ENCODE measurements around the gene CCDC159.

The CCDC159 gene

GRCh38 chr19:11367528-11367927 is 21.2 kb downstream of the CCDC159 start:
- H3K4me3 ChIP-seq (ENCODE audit: control insufficient read depth, low read depth, low read length), result no peak overlapping the region
- no peak for DNase-seq (ENCODE audit: low read depth)
- TF ChIP-seq, protein P1, sequence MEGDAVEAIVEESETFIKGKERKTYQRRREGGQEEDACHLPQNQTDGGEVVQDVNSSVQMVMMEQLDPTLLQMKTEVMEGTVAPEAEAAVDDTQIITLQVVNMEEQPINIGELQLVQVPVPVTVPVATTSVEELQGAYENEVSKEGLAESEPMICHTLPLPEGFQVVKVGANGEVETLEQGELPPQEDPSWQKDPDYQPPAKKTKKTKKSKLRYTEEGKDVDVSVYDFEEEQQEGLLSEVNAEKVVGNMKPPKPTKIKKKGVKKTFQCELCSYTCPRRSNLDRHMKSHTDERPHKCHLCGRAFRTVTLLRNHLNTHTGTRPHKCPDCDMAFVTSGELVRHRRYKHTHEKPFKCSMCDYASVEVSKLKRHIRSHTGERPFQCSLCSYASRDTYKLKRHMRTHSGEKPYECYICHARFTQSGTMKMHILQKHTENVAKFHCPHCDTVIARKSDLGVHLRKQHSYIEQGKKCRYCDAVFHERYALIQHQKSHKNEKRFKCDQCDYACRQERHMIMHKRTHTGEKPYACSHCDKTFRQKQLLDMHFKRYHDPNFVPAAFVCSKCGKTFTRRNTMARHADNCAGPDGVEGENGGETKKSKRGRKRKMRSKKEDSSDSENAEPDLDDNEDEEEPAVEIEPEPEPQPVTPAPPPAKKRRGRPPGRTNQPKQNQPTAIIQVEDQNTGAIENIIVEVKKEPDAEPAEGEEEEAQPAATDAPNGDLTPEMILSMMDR (conservative IDR thresholded peaks at IDR 0.05; ENCODE audit: control insufficient read depth, insufficient read depth, low read depth, low read length), result no peak

GRCh38 chr19:11370744-11371143 is 24.4 kb downstream of the CCDC159 start:
- H3K4me3 ChIP-seq (ENCODE audit: control insufficient read depth, low read depth, low read length), result no peak overlapping the region
- TF ChIP-seq, protein P1 (conservative IDR thresholded peaks at IDR 0.05; ENCODE audit: control insufficient read depth, insufficient read depth, low read depth, low read length), result no peak
- no peak for DNase-seq (ENCODE audit: low read depth)

DNA sequence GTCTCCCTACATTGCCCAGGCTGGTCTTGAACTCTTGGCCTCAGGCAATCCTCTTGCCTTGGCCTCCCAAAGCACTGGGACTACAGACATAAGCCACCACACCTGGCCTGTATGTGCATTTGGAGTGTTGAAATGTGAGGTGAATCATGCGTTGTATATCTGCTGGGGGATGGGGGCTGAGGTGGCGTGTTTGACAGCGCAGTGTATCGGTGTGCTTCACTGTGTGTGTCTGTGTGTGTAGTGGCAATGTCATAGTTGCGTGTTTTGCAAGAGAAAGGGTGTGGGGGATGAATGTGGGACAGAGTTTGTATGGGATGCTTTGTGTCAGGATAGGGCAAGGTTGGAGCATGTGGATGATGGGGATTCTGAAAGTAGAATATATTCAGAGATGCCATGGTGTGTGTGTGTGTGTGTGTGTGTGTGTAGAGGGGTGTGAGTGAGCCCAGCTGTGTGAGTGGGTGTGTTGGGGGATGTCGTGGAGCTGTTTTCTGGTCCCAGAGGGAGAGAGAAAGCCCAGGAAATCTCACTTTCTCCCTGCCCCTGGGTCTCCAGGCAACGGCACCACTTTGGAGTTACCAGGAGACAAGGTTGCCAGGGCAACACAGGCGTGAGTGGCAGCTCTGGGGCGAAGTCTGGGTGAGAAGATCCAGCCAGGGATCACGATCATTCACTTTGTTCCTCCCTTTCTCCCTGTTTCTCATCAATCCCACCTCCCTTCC is 27.0 kb downstream of the CCDC159 start:
- H3K4me3 ChIP-seq (ENCODE audit: control insufficient read depth, low read depth, low read length), result no peak overlapping the region
- no peak for DNase-seq (ENCODE audit: low read depth)
- TF ChIP-seq, protein P1 (conservative IDR thresholded peaks at IDR 0.05; ENCODE audit: control insufficient read depth, insufficient read depth, low read depth, low read length), result no peak

DNA sequence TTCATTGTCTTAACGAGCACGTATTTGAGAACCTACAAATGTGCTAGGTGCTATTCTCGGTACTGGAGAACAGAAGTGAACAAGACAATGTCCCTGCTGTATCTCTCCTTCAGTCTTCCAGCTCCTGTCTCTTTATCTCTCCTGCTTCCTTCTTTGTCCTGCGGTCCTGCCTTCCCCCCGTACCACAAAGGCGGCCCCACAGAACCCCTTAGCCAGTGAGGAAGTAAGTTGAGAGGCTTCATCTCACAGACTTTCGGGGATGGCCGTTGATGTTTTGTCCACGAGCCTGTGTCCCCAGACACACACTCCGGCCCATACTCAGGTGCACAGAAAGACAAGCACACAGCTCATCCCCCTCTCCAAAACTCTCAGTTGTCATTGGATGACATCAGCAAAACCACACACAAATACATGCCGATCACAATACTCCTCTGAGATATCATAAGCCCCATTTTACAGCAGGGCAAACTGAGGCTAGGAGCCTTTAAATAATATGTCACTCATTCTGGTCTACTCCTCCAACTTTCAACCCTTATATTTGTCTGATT is 27.6 kb downstream of the CCDC159 start:
- DNase-seq (ENCODE audit: low read depth), result no peak
- TF ChIP-seq, protein P1 (conservative IDR thresholded peaks at IDR 0.05; ENCODE audit: control insufficient read depth, insufficient read depth, low read depth, low read length), result no peak
- H3K4me3 ChIP-seq (ENCODE audit: control insufficient read depth, low read depth, low read length), result peak overlapping the region; percentile 79

- TF ChIP-seq, protein P1 (conservative IDR thresholded peaks at IDR 0.05; ENCODE audit: control insufficient read depth, insufficient read depth, low read depth, low read length), result no peak
- peak within 1 kb of the TSS; percentile 79 for H3K4me3 ChIP-seq (ENCODE audit: control insufficient read depth, low read depth, low read length)
- peak; percentile 99 for DNase-seq (ENCODE audit: low read depth)
These were observed 28.3 kb downstream of the CCDC159 start, which contains the start of gene SWSAP1 for GRCh38 chr19:11374433-11375142. TSS of gene SWSAP1 (plus strand) at chr19:11374666. CDS start at chr19:11374681, 15 bp downstream.

GRCh38 chr19:11375143-11375948 is 29.0 kb downstream of the CCDC159 start:
- no peak for DNase-seq (ENCODE audit: low read depth)

More at GRCh38 chr19:11375143-11375948, 29.0 kb downstream of the CCDC159 start:
- H3K4me3 ChIP-seq (ENCODE audit: control insufficient read depth, low read depth, low read length), result peak overlapping the region; percentile 79
- TF ChIP-seq, protein P1 (conservative IDR thresholded peaks at IDR 0.05; ENCODE audit: control insufficient read depth, insufficient read depth, low read depth, low read length), result no peak
